Kidney tubule cell (primary cell): ENCODE results near the gene TSKU.
"Not testable (repeated sequence)": the region's sequence is repeated elsewhere in the genome, so short reads cannot be mapped to it uniquely, and the experiment has no call there.

Experiments used
- DNase-seq: peaks from one replicate; pipeline ENCODE4 v3.0.0-alpha.2; 2018; ENCODE audit warnings: low spot score

TSKU gene

DNA sequence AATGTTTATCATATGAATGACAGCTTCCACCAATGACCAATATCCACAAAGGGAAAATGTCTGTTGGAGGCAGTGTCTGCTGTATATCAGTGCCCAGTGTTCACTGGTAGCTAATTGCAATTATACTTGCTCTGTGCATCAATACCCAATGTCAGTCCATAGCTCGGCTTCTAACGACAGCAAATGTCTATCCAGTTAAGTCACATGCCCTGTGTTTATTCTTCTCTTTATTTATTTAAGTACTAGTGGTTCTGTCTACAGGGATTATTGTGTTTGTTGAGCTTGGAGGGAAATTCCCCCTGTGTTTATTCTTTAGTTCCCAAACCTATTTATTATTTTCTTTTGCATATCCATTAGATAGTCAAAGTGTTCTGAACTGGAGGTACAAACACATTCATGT, 18.6 kb downstream of the TSKU start:
- DNase-seq: no peak

DNA sequence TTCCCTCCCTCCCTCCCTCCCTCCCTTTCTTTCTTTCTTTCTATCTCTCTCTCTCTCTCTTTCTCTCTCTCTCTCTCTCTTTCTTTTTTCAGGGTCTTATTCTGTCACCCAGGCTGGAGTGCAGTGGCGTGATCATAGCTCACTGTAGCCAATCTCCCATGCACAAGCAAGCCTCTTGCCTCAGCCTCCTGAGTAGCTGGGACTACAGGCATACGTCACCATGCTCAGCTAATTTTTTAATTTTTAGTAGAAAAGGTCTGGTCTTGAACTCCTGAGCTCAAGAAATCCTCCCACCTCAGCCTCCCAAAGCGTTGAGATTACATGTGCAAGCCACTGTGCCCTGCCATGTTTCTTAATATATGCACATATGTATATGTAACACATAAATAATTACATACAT, 19.0 kb downstream of the TSKU start:
- no peak for DNase-seq

DNA sequence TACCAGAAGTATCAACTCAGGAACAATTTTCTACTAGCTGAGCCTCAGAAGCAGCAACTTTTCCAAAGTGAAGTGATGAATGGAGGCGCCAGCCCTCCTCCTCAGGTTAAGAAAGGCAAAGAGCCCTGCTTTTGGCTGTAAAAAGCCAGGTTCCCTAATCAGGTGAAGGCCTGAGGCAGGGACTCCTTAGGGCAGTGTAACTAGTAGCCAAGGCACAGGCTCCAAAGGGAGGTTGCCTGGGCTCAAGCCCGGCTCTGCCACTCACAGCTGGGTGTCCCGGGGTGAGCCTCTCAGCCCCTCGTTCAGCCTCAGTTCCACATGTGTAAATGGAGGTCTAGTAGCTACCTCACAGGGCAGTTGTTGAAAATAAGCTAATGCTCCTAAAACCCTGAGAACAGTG, 19.5 kb downstream of the TSKU start:
- DNase-seq: no peak

DNA sequence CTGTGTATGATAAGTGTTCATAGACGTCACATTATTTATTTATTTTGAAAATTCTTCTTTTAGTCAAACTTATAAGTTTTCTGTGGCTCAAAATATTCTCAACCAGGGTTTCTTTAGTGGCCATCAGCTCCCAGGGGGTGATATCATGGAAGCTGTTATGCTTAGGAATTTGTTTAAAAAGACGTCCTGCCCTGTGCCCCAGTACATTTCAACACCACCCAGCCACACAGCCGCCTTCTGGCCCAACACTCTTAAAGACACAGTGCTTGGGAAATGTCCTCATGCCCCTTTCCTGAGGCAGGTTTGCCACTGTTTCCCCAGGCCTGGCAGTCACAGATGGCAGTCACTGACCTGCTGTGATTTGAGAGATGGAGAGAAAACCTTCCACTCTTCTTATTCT, 19.9 kb downstream of the TSKU start:
- no peak for DNase-seq

DNA sequence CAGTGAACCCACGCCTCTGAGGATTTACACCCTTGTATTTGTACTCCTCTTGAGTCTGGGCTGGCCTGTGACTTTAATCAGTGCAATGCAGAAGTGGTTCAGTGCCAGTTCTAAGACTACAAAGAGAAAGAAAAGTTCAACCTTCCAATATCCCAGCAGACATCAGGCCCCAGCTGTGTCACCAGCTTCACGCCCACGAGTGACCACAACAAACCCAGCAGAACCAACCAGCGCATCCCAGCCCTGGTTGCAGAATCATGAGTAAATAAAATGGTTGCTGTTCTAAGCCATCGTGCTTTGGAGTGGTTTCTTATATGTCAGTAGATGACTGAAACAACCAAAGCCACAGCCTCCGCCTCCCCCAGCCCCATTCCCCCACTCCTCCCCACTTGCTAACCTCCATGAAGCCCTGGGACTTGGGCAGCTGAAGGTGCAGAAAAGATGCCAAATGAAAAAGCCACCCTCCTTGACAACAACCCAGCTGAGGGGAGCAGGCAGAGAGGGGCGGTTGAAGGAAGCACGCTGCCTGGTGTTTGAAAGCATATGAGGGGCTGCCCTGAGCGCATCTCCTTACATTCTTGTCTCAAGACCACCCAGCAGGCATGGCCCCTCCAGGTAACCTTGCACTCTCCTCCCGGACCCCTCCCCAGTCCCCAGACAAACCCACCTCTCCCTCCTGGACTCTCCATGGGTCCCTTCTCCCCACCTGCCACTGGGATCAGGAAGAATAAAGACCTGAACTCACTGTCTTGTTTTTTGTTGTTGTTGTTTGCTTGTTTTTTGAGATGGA, 20.9 kb downstream of the TSKU start:
- no peak for DNase-seq

DNA sequence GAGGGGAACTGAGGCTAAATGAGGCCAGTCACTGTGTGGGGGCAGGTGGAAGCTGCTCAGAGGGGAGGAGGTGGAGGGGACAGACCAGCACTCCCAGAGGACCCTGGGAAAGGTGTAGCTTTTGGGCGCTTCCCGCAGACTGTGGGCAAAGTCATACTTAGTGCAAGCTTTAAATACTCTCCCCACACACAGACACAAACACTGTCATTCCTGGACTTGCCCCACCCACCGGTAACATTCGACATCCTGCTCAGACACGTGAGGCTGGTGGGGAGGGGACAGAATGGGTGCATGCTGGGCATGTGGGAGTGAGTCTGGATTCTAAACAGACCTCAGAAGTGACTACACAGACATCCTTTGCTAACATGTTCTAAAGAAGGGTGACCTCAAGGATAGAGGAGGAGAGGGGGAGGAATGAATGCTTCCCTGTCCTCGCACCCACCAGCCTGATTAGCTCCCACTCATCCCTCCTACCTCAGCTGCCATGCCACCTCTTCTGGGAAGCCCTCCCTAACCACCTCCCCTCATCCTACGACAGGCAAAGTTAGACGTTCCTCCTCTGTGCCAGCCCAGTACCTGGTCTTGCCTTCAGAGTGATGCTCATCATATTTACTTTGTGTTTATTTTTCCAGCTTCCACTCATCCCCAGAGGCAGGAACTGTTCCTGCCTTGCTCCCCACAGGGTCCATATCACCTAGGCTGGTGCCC, 22.2 kb downstream of the TSKU start:
- no peak for DNase-seq

DNA sequence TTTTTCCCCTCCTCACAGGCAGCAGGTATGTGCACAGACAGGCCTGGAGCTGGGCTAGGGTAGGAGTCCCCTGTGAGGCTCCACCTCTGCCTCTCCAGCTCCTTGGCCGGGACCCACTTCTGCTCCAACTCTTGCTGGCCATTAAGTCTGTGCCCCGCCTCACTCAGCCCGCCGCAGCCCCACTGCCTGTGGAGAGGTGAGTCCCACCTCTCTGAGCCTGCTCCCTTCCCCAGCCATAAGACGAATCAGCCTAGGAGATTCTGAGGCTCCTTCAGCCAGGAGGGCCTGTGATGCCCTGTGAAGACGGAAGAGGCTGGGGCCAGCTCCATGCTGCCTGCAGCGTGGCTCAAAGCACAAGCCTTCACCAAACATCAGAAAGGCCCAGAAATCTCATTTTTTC, 23.0 kb downstream of the TSKU start:
- DNase-seq: no peak

DNA sequence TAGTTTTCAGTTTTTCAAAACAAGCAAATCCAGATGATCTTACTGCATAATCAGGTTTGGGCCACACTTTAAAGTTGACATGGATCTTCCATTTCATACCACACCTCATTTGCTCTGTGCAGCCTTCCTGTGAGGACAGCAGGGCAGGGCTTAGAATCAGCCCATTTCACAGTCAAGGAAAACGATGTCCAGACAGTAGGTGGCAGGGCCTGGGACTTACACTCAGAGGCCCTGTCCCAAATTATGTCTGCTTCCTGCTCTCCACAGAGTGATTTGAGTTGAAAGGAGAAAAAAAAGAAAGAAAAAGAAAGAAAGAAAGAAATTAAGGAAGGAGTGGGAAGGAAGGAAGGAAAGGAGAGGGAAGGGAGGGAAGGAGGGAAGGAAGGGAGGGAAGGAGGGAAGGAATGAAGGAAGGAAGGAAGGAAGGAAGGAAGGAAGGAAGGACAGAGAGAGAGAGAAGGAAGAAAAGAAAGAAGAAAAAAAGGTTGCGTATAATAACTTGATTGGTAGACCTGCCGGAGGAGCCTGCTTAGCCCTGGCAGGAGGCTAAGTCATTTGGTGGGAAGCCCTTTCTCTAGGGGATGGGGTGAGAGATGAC, 23.6 kb downstream of the TSKU start:
- no peak for DNase-seq

DNA sequence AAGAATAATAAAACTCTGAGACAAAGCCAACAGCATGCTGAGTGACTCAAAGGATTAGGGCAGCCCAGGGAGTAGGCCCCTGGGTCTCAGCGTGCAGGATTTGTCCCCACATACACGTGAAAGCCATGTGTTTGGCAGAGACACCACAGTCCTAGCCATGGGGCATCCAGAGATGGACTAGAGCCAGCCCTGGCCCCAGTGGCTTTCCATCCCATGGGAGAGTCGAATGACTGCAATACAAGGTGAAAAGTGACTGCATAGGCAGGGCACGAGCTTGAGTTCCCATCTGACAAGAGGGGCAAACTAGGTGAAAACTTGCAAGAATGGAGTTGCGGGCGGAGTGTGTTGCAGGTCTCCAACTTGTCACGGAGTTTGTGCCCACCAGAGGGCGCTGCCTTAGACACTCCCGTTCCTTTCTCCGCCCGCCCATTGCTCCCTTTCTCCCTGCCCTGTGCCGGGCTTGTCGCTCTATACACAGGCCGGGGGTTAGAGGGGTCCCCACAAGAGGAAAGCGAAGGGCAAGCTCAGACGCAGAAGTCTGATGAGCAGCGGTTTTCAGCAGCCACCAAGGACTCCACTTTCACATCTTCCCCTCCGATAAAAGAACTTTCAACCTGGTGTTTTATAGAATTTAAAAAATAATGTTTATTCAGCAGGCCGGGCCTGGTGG, 24.2 kb downstream of the TSKU start:
- DNase-seq: peak; percentile 67

DNA sequence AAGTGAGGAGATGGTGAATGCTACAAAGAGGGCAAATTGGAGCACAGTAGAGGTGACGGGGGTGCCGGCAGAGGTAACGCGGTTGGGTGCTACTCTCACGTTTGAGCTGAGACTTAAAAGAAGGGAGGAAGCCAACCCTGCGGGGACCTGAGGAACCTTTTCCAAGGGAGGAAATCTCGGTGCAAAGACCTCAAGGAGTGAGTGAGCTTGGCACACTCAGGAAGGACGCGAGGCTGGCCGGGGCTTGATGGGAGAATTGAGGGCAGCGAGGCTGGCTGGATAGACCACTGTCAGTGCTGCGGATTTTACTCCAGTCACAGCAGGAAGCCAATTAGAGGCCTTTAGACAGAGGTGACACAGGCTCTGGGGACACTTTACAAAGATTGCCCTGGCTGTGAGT, 25.0 kb downstream of the TSKU start:
- DNase-seq: no peak

DNA sequence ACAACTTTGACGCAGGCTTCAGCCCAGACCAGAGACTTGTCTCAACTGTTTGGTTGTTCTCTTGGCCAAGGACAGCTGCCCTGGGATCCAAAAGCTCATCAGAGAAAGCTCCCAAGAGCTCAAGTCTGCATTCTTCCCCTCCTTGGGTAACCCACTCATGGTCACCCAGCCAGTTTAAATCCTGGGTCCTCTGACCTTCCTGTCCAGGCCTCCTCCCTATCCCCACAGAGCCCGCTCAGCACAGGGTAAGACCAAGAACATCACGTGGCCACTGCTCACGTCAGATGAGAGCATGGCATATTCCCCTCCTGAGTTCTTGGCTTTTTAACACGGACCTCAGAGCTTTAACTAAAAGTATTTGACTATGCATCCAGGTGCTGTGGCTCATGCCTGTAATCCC, 25.8 kb downstream of the TSKU start:
- no peak for DNase-seq

DNA sequence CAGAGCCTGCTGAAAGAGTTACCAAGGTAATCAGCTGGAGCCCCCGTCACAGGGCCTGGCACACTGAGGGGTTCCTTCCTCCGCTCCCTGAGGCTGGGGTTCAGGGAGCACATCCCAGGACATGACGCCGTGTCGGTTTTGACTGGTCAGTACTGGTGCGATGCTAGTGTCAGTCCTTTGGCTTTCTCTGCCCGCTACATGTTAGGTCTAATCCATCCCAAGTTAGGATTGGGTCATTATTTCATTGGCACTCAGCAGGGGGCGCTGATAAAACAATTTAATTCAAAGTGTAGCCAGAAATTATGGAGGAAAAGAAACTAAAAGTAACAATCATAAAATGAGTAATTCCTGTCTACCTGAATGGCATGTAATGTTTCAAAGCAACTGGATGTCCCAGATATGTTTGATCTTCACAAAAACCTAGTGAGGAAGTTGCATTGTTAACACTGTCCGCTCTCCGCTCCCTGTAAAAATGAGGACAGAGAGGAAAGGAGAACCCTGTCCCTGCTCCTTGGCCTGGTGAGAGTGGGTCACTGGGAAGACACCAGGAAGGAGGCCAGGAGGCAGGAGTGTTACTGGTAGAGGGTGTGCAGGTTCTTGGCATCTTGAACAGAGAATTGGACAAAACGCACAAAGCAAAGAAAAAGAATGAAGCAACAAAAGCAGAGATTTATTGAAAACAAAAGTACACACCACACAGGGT, 27.1 kb downstream of the TSKU start:
- peak; percentile 56 for DNase-seq

DNA sequence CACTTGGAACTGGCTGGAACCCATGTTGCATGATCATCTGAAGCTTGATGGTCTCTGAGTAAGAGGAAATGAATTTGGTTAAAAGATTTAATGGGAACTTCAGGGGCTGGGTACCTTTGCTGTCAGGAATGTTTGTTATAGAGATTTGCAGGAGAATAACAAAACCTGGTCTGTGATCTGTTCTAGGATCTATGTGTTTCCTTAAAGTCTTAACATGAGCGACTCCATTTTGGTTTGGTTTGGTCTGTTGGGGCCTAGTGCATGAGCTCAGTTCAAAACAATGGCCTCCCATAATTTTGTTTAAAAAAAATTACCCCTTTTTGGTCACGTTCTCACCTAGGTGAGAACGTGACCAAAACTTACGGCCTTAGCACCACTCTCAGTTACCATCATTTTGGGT, 28.1 kb downstream of the TSKU start:
- DNase-seq: no peak

DNA sequence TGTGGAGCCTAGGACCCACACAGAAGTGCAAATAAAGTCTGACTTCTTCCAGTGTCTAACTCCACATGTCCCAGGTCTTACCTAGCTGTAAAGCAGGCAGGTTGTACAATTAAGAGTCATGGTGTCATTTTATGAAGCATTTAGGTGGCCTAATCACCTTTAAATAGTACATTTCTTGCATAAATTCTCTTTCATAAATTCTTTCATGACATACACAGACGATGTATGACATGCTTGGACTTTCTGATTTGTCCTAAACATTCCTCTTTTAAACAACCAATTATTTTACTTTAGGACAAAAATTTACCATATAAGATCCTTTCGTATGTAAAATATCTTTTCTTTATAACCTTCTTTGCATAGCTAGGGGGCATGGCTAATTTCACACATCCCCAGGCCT, 31.3 kb downstream of the TSKU start:
- no peak for DNase-seq

DNA sequence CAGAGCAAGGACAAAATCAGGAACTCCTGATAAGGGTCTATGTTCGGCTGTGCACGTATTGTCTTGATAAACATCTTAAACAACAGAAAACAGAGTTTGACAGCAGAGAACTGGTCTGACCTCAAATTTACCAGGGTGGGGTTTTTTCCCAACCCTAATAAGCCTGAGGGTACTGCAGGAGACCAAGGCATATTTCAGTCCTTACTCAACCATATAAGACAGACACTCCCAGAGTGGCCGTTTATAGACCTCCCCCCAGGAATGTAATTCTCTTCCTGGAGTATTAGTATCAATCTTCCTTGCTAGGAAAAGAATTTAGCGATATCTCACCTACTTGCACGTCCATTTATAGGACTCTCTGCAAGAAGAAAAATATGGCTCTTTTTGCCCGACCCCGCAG, 32.5 kb downstream of the TSKU start:
- not testable (repeated sequence) for DNase-seq

DNA sequence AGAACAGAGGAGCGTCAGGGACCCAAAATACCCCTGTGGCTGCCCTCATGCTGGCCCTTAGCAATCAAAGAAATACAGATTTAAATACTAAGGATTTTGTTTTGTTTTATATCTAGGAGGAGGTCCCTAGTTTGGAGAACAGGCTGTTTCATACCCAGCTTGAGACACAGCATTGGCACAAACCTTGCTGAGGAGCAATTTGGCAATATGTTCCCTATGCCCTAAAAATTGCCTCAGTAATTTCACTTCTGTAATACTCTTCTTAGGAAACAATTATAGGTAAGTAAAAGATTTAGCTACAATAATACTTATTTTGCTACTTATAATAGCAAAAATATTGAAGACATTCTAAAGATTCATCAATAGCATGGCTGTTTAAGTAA, 37.0 kb downstream of the TSKU start:
- no peak for DNase-seq

DNA sequence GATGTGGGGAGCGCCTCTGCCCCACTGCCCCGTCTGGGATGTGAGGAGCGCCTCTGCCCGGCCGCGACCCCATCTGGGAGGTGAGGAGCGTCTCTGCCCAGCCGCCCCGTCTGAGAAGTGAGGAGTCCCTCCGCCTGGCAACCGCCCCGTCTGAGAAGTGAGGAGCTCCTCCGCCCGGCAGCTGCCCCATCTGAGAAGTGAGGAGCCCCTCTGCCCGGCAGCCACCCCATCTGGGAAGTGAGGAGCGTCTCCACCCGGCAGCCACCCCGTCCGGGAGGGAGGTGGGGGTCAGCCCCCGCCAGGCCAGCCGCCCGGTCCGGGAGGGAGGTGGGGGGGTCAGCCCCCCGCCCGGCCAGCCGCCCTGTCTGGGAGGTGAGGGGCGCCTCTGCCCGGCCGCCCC, 38.2 kb downstream of the TSKU start:
- not testable (repeated sequence) for DNase-seq

DNA sequence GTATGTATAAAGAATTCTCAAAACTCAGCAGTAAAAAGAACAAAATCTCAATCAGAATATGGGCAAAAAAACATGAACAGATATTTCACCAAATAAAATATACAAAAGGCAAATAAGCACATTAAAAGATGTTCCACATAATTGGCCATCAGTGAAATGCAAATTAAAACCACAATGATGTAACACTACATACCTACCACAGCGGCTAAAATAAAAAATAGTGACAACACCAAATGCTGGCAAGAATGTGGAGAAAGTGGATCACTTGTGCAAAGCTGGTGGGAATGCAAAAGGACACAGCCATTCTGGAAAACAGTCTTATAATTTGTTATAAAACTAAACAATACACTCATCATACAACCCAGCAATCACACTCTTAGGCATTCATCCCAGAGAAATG, 39.2 kb downstream of the TSKU start:
- no peak for DNase-seq

DNA sequence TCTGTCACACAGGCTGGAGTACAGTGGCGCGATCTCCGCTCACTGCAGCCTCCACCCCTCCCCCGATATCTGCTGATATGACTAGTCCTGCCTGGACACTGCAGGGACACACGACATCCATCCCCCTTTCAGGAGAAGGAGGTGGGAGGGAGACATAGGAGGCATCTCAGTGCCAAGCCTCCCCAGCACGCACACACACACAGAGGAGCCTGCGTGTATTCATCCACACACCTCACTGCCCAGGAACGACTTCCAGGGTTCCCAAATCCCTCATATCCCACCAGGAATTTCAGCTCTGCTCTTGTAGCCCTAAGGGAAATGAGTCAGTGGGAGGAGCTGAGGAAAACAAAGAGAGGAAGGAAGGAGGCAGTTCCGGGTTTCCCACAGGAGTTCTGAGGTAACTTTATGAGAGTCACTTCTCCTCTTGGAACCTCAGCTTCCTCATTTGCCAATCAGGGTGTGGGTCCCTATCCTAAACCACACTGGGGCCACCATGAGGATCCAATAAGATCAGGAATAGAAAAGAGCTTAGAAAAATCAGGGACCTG, 40.4 kb downstream of the TSKU start:
- peak; percentile 96 for DNase-seq

DNA sequence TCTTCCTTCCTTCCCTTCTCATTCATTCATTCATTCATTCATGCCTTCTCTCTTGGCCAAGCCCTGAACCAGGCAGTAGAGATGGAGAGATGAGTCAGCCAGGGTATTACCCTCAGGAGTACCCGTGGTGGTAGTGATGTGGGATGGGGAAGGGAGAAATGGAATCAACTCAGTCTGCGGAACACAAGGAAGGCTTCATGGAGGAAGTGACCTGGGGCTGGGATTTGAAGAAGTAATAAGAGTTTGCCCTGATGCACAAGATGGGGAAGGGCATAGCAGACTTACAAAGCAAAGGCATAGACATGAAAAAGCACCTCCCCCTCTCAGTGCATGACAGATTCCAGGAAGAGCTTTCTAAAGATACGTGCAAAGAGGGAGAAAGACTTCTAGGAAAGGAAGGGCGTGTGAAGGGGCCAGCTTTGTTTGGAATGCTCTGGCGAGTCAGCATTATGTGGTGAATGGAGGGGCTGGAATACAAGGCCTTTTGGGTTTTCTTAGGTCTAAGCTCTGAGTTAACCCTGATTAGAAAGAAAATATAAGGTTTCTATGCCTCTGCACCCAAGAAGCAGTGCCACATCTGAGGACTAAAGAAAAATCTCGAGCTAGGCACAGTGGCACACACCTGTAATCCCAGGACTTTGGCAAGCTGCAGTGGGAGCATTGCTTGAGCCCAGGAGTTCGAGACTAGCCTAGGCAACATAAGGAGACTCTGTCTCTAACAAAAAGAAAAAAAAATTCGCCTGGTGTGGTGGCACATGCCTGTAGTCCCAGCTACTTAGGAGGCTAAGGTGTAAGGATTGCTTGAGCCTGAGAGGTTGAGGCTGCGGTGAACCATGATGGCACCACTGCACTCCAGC, 41.2 kb downstream of the TSKU start:
- DNase-seq: peak; percentile 68
